ENCODE data around the gene LDLRAD4. TPM values are rescaled to one million over a fixed set of nuclear protein-coding genes. Genes with fewer than 3 reads are reported as not detected.

LDLRAD4 gene
- polyA plus RNA-seq, 4 donors, result 10.5 to 11.6 (median 11.5) TPM

DNA sequence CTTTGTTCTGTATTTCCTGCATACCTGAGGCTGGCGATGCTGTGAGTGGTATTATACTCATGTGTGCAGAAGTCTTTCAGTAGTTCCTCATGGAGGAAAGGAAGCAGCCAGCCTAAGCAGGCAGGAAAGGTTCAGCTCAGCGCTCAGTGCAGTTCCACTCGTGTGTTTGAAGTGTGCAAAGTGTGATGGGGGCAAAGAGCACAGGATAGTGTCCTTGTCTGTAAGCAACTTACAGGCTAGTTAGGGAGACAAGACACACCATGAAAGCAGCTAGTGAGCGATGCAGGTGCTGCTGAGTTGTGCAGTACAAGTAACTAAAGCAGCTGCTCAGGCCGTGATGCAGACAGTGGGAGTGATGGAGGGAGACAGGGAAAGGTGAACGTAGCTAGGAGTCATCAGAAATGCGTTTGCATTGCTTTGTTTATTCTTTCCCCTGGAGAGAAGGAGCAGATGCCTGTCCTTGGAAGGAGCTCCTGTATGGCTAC, 146.2 kb downstream of the LDLRAD4 start:
- DNase-seq (ENCODE audit: low read depth in 4 of 4, low spot score in 3 of 4), result no peak

- DNase-seq (ENCODE audit: low read depth in 4 of 4, low spot score in 3 of 4), result no peak
Measured at GRCh38 chr18:13366131-13366530, 147.6 kb downstream of the LDLRAD4 start.

GRCh38 chr18:13366541-13366940, 148.0 kb downstream of the LDLRAD4 start:
- no peak for DNase-seq (ENCODE audit: low read depth in 4 of 4, low spot score in 3 of 4)

DNA sequence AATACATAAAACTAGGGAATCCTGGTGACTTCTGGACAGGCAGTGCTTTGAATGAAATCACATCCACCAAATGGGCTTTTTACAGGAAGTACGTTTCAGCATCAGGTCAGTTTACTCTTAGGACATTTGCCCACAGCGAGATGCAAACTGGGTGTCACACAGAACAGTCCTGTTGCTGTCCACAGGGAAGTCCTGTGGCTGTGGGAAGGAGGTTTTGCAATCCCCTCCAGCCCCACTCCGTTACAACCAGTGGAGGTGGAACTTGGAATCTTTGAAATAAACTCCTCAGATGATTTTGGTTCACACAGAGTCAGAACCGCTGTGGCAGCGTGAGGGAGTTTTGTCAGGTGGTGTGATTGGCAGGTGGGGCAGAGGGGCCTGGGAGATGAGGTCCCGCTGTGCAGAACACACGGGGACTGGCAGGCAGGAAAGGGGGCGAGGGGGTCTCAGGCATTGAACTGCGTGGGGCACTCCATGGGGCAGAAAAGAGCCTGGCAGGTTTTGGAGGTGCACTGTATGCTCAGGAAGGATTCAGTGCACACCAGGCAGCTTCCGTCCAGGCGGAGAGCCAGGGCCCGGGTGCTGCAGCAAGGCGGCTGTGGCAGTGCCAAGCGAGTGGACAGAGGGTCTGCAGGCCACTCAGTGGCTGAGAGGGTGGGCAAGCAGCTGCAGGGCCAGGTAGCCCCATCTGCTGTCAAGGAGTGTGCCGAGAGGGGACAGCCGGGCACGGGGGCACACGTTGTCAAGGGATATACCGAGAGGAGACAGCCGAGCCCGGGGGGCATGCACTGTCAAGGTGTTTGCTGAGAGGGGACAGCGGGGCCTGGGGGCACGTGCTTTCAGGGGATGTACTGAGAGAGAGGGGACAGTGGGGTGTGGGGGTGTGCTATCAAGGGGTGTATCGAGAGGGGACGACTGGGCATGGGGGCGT, 148.7 kb downstream of the LDLRAD4 start:
- no peak for DNase-seq (ENCODE audit: low read depth in 4 of 4, low spot score in 3 of 4)

GRCh38 chr18:13368080-13368813, 149.7 kb downstream of the LDLRAD4 start:
- DNase-seq (ENCODE audit: low read depth in 4 of 4, low spot score in 3 of 4), result no peak

DNA sequence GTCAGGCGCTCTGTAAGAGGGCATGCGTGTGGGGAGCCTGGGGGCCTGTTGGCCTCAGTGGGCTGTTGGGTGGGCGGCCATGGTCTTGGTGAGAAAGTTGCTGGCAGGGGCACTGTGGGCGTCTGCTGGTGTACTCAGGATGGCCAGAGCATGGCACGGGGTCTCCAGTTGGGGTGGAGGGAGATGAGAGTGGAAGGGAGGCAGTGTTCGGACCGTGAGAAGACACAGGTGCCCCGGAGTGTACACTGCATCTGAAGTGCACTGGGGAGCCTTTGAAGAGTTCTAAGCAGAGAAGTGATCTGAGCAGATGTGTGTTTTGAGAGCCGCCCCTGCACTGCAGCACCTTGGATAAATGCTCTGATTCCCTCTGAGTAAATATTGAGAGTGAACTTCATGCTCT, 150.8 kb downstream of the LDLRAD4 start:
- no peak for DNase-seq (ENCODE audit: low read depth in 4 of 4, low spot score in 3 of 4)

GRCh38 chr18:13369756-13370510, 151.4 kb downstream of the LDLRAD4 start:
- no peak for DNase-seq (ENCODE audit: low read depth in 4 of 4, low spot score in 3 of 4)

GRCh38 chr18:13370995-13371625, 152.6 kb downstream of the LDLRAD4 start:
- no peak for DNase-seq (ENCODE audit: low read depth in 4 of 4, low spot score in 3 of 4)

GRCh38 chr18:13371689-13372418, 153.3 kb downstream of the LDLRAD4 start:
- DNase-seq (ENCODE audit: low read depth in 4 of 4, low spot score in 3 of 4), result no peak

DNA sequence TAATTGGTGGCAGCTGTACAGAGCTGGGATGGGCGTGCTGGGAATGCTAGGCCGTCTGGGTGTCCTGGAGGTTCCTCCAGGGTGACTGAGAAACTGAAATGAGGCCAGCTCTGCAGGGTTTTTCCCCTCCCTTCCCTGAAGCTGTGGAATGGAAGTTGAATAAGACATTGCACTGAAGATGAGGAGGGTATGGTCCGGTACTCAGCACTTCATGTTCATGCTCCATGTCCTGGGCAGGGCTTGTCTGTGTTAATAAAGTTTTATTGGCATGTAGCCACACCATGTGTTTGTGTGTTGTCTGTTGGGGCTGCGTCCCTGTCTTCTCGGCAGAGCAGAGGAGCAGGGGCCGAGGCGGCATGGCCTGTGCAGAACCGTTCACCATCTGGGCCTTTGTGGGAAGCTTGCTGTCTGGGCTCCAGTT, 154.0 kb downstream of the LDLRAD4 start:
- DNase-seq (ENCODE audit: low read depth in 4 of 4, low spot score in 3 of 4), result no peak

DNA sequence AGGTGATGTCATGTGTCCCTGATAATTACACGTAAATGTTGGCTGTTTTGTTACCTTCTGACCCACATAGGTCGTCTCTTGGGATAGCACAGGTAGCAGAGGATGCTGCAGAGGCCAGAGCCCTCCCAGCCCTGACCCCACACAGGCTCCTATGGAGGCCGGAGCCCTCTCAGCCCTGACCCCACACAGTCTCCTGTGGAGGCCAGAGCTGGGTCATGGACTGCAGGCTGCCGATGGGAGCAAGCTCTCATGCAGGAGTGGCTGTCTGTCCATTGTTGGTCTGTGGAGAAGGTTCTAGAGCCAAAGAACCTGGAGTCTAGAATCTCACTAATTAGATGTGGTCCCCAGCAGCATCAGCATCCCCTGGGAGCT, 155.5 kb downstream of the LDLRAD4 start:
- no peak for DNase-seq (ENCODE audit: low read depth in 4 of 4, low spot score in 3 of 4)

DNA sequence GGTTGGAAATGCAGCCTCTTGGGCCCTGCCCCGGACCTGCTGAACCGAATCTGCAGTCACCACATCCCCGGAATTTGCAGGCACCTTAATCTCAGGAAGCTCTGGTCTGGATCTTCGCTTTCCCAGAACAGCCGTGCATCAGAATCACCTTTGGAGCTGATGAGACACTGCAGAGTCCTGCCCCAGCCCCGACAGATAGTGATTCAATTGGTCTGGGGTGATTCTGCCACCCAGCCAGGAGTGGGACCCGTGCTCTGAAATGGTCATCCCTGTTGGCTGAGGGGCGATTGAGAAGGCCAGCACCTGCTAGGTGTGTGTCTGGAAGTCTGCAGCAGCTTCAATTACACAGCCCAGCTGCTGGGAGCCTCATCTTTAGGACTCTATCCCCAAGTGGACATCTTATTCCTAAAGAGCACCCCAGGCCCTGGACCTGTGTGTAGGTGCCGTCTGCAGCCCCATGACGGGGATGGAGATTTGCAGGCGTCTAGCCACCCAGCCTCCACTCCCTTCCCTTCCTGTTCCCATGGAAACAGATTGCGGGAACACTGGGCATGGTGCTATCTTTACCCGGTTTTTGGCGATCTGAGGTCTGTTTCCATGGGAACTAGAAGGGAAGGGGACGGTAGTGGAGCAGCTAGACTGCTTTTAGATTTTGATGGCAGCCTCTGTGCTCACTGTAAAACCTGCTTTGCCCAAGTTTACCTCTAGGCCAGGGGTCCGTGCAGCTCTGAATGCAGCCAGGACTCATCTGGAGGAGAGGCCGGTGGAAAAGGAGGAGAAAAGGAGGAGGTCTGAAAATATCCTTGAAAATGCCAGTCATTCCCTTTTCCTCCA, 156.1 kb downstream of the LDLRAD4 start:
- no peak for DNase-seq (ENCODE audit: low read depth in 4 of 4, low spot score in 3 of 4)

DNA sequence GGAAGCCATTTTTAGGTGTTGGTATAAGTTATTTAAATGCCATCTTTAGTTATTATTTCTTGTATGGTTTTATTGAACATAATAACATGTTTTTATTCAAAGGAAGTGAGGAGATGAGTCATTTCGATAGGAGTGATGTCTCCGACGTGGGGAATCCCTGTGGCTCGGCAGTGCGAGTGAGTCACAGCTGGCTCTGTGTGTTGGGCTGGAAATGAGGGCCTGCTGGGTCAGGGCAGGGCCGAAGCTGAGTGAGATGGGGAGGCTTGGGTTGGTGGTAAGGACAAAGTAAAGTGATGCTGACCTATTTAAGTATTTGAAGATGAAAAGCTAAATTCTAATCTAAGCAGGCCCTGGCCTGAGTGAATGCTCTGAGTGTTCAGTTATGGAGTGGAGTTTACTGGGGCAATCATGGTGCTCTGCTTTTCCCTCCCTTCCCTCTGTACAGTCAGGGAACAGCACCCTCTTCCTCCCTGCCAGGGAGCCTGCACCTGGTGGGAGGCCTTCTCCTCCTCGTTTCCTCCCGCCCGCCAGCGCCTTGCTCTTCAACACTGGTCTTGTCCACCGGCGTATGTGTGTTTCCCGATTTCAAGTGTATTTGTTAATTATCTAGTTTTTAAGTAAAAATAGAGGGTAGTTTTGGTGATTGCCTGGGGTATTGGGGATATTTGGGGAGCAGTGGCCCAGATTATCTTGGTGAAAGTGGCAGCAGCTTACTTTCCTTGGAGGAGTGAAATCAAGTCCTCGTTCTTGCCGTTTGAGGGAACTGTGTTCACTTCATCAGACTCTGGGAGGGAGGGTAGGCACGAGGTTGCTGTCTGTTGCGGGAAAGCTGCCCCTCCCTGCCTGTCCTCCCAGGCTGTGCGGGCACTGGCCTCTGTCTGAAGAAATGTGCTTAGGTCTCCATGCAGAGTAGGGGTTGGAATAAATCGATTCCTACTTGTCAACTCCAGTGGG, 157.0 kb downstream of the LDLRAD4 start:
- no peak for DNase-seq (ENCODE audit: low read depth in 4 of 4, low spot score in 3 of 4)

- no peak for DNase-seq (ENCODE audit: low read depth in 4 of 4, low spot score in 3 of 4)
Measured at GRCh38 chr18:13376298-13376840, 157.8 kb downstream of the LDLRAD4 start.

- DNase-seq (ENCODE audit: low read depth in 4 of 4, low spot score in 3 of 4), result no peak
Measured at GRCh38 chr18:13376841-13377351, 158.3 kb downstream of the LDLRAD4 start.

- DNase-seq (ENCODE audit: low read depth in 4 of 4, low spot score in 3 of 4), result no peak
Measured at GRCh38 chr18:13377496-13377895, 158.9 kb downstream of the LDLRAD4 start.

DNA sequence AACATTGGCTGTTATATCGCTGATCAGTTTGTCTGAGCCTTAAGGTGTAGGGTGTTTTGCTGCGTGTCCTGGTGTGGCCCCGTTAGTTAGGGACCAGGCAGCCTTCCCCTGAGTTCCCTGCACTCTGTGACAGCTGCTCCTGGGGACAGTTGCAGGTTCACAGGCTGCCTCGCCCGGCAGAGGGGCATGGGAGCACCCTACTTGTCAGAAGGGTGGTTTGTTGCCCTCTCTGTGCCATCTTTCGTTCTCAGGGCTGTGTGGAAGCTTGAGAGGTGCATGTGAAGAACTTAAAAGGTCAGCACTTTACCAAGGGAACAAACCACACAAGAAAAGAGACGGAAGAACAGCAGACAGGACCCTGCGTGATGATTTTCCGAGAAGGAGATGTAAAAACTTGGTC, 159.6 kb downstream of the LDLRAD4 start:
- DNase-seq (ENCODE audit: low read depth in 4 of 4, low spot score in 3 of 4), result no peak

Measured in right renal pelvis (tissue), 4 donors.